ENCODE data around the gene CBX3.
"Not testable (repeated sequence)": the region's sequence is repeated elsewhere in the genome, so short reads cannot be mapped to it uniquely, and the experiment has no call there.

The CBX3 gene

DNA sequence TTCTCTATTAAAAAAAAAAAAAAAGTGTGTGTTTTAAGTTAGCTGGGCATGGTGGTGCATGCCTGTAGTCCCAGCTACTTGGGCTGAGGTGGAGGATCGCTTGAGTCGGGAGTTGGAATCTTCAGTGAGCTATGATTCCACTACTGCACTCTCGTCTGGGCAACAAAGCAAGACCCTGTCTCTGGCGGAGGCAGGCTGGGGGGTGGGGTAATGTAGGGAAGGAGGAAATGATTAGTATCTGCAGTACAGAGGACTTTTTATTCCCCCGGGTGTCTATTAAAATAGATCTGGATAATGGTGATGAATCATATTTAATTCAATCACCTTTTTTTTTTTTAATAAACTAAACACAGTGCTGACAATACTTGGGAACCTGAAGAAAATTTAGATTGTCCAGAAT, 6.5 kb downstream of the CBX3 start:
- DNase-seq = no peak

DNA sequence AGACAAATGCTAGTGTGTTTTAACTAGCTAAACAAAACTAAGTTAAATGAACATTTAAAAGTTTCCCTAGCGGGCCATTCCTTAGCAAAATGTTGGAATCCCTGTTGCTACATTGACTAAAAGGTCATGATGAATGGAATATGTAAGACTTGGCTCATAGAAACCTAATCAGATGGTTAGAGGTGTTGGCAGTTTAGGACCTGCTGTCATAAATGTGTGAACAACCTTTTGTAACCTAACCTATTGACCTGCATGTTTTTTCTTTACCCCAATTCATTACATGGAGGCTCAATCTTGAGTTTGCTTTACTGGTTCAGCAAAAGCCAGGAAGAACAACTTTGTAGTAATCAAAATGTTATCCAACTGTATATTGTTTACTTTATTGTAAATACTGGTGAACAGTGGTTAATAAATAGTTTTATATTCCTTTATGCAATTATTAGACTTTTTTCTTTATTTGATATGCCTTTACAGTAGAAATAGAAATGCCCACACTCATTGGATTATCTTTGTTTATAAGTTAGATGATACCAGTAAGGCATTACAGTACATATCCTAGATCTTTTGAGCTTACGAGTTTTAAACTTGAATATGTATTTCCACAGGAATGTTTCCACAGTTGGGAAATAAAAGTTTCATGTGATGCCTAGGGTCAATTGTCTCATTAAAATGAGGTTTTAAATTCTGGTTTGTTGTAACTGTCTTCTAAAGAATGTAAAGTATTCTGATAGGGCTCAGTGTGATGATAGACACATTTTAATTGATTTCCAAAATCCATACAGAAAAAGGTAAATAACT, 11.6 kb downstream of the CBX3 start:
- DNase-seq = no peak

- no peak for DNase-seq
Observed at GRCh38 chr7:26213807-26214515, 12.4 kb downstream of the CBX3 start.

DNA sequence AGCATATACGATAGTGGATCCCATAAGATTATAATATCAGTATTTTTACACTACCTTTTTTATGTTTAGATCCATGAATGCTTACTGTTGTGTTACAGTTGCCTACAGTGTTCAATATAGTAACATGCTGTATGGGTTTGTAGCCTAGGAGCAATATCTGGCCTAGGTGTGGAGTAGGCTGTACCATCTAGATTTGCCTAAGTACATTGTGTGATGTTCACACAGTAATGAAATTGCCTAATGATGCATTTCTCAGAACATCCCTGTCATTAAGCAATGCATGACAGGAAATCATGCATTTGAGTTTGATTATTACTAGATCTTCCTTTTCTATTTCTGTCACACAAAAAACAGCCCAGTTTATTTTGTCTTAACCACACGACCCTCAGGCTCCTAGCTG, 14.5 kb downstream of the CBX3 start:
- DNase-seq = no peak

DNA sequence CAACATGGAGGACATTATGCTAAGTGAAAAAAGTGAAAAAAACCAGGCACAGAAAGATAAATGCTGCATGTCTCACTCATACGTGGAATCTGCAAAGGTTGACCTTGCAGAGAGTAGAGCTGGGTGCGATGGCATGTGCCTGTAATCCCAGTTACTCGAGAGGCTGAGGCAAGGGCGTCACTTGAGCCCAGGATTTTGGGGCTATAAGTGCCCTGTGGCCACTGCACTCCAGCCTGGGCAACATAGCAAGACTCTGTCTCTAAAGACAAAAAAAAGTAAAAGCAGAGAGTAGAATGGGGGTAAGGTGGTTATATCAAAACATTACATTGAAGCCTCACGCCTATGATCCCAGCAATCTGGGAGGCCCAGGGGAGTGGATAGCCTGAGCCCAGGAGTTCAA, 22.8 kb downstream of the CBX3 start:
- DNase-seq = no peak

DNA sequence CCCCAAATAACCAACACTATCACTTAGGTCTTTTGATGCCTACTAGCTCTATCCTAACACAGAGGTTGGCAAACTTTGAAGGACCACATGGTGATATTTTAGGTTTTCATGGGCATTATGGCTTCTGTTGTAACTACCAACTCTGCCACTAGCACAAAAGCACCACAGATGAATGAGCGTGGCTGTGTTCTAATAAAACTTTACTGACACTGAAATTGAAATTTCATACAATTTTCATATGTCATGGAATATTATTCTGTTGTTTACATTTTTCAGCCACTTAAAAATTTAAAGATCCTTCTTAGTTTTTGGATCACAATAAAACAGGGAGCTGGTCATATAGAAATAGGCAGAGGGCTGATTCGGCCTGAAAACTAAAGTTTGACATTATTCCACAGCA, 26.4 kb downstream of the CBX3 start:
- no peak for DNase-seq

- no peak for DNase-seq
Observed at GRCh38 chr7:26233902-26234511, 32.5 kb downstream of the CBX3 start.

- DNase-seq = no peak
Observed at GRCh38 chr7:26237035-26237807, 35.7 kb downstream of the CBX3 start.

DNA sequence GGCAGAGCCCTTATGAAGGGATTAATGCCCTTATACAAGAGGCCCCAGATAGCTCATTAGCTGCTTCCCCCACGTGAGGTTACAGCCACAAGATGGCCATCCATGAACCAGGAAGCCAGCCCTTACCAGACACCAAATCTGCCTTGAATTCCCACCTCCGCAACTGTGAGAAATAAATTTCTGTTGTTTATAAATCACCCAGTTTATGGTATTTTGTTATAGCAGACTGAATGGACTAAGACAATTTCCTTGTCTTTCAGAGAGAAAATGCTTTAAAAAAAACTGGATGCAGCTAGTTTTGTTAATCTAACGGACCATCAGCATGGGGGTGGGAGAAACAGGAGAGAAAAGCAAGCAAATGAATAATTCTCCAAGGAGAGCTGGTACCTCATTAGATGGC, 36.5 kb downstream of the CBX3 start:
- DNase-seq = no peak

DNA sequence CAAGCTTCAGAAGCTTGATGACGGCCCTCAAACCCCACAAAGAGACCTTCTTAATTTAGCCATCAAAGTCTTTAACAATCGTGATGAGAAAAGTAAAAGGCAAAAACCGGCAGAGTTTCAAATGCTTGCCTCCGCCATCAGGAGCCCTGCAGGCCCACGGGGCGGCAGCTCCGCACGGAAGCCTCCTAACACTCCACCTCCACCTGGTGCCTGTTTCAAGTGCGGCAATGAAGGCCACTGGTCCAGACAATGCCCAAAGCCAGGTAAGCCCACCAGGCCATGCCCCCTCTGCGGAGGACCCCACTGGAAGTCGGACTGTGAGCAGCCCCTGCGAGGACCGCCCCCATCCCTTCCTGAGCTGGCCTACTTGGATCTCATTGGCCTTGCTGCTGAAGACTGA, 43.6 kb downstream of the CBX3 start:
- no peak for DNase-seq

GRCh38 chr7:26250239-26250638, 48.7 kb downstream of the CBX3 start:
- no peak for DNase-seq

DNA sequence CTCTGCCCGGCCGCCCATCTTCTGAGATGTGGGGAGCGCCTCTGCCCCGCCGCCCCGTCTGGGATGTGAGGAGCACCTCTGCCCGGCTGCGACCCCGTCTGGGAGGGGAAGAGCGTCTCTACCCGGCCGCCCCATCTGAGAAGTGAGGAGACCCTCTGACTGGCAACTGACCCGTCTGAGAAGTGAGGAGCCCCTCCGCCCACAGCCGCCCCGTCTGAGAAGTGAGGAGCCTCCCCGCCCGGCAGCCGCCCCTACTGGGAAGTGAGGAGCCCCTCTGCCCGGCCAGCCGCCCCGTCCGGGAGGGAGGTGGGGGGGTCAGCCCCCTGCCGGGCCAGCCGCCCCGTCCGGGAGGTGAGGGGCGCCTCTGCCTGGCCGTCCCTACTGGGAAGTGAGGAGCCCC, 60.3 kb downstream of the CBX3 start:
- not testable (repeated sequence) for DNase-seq
